ENCODE results near the gene TRIM40.

TRIM40 gene

DNA sequence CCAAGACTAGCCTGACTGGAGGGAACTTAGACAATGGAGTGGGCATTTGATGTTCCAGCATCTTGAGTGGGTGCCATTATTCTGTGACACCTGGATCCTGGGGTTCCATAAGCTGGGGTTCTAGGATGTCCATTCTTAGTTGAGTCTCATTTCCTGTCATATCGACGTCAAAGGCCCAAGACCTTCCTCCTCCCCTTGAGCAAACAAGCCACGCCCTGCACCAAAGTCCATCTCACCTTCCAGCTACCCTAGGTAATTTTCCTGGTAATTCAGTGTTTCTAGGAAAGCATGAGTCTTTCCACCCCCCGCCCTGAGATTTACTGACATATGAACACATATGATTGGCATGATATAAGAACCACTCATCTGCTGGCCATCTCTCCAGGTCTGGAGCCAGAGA, at the start of gene TRIM40:
Gene TRIM40, plus strand, starts transcription at position 384 of the 400 bp plus-strand sequence. CDS start 897 bp downstream, outside the sequence.
- no peak for DNase-seq

GRCh38 chr6:30087876-30088275, 48.1 kb upstream of the TRIM40 start:
- DNase-seq, result no peak

GRCh38 chr6:30091577-30092381, 44.2 kb upstream of the TRIM40 start:
- no peak for DNase-seq

- no peak for DNase-seq
Observed at GRCh38 chr6:30092852-30093543, 42.9 kb upstream of the TRIM40 start.

- DNase-seq, result no peak
Observed at GRCh38 chr6:30093951-30094661, 41.8 kb upstream of the TRIM40 start.

DNA sequence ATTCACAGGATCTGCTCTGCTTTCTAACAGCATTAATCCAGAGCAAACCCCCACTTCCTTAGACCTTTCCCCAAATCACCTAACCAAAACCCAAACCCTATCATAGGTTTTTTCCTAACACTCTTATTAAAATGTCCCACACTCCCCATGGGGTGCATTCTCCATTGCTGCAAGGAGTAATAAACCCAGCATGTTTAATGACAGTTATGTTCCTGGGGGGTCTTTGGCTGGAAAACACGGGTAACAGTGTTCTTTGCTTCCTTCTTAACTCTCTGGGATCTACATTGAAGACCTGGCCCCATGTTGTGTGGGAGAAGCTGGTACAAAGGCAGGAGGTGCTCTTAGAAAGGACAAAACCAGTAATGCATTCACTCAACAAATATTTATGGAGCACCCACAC, 39.1 kb upstream of the TRIM40 start:
- DNase-seq, result no peak

GRCh38 chr6:30097902-30098768, 37.8 kb upstream of the TRIM40 start:
- DNase-seq, result no peak

DNA sequence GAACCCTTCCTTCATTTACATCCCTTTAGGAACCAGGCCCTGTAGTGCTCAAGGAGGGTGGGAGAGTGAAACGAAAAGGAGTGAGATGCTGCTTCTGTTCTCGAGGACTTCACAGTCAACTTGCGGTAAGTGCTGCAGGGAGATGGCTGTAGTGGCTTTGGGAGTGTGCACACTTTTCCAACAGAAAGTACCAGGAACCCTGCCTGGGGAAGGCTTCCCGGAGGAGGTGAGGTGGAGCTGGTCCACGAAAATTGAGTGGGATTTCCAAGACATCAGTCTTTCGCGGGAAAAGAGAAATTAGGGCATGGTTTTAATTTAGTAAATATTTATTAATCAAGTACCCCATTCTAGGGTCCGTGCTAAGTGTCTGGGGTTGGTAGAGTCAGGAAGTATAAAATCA, 35.8 kb upstream of the TRIM40 start:
- DNase-seq, result no peak

DNA sequence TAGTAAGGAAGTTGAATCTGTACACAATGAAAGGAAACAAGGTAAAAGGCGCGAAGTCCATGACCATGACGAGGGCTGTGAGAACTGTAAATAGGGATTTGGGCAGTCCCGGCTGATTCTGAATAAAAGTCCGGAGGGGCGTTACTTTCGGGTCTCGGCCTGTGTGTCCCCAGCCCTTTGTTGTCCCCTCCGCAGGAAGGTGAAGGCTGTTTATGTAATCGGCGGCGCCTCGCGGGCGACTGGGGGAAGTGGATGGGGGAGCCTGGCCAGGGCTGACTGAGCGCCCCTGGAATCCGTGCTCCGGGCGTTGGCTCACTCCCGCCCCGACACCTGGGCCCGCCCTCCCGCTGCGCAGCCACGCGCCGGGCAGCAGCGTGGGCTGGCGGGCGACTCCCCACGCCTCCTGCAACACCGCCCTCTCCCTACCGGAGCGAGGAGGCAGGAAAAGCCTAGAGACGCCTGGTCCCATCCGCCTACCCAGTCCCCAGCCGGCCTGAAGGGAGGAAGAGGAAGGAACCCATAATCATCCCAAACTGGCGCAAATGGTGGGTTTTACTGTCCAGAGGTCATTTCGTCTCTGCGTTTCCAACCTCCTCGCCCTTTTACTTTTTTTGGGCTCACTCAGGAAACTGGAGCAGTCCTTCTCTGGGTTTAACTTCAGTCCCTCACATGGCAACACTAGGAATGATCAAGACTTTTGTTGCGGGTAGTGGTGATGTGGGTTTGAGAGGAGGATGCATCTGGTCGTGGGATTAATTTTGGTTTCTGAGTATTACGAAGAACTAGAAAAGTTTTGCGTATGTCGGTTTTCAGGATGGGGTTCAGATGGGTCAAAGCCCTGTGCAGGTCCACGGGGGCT, 35.1 kb upstream of the TRIM40 start:
- DNase-seq, result peak; percentile 22

DNA sequence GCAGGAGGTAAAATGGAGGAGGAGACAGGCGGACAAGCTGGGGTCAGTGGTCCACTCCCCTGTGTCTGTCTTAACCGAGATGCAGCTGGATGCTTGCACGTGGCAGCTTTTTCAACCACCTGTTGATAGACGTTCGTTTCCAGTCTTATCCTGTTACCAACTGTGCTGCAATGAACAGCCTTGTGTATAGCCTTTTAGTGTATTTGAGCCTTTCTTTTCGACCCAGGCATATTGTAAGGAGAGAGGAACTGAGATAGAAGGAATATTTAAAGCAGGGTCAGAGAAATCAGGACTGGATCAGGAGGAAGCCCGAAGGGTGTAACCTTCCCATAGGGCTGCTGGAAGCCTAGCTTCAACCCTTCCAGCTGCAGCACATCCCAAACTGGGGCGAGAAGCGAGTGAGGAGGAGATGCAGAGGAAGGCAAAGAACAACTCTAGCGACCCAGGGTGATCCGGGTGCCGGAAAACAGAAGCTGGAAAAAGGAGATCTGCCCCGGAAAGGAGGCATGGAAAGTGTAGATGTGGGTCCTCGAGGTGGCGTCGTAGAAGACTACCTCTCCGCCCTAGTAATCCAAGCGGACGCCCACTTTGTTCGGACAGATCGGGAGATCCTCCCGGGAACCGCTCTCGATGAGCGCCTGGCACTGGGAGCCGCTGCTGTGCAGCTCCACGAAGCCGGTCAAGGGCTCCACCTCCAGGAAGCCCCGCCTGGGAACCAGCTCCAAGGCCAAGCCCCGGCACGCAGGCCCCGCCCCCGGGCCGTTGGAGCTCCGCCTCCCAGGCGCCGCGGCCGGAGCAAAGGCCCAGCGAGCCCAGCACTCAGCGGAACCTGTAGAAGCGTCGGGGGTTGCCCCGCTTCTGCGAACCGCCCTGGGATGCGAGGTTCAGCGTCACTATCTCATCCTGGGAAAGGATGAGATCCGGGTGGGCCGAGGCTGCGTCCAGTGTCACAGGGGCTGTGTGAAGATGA, 34.2 kb upstream of the TRIM40 start:
- DNase-seq, result peak; percentile 68

DNA sequence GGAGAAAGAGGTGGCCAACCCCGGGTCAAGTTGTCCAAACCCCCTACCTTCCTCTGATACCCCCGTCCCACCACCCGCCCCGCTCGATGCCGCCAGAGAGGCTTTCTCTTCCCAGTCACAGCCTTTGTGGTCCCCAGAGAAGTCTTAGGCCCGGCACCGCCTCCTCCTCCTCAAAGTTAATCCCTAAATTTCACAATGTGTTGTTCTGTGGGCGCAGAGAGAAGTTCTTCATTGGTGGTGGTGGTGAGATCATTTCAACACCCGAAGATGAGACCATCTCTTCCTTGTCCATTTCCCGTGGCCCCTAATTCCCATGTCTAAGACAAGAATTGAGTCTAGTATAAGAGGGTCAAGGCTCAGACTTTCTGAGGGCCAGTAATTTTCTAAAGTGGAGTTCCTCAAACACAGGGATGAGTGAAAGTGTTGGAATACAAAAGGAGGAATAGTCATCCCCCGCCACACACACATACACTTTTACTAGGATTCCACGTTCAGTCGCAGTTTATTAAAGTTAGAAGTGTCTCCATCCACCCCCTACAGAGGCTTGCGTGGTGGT, 33.4 kb upstream of the TRIM40 start:
- no peak for DNase-seq

- DNase-seq, result peak; percentile 83
Observed at GRCh38 chr6:30102970-30103871, 32.7 kb upstream of the TRIM40 start.

DNA sequence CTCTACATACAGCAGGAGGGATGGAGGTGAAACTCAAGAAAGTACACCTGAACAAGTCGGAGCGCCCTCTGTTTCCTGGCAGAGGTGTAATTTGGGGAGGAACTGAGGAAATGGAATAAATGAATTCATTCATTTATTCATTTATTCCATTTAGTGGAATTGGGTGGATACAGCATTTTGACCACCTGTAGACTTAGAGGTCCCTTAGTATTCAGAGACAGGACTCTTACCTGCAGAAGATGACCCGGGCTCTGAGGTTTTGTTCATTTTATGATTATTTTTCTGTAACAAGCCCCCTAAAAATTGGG, 32.1 kb upstream of the TRIM40 start:
- DNase-seq, result no peak

GRCh38 chr6:30104661-30105060, 31.3 kb upstream of the TRIM40 start:
- no peak for DNase-seq

DNA sequence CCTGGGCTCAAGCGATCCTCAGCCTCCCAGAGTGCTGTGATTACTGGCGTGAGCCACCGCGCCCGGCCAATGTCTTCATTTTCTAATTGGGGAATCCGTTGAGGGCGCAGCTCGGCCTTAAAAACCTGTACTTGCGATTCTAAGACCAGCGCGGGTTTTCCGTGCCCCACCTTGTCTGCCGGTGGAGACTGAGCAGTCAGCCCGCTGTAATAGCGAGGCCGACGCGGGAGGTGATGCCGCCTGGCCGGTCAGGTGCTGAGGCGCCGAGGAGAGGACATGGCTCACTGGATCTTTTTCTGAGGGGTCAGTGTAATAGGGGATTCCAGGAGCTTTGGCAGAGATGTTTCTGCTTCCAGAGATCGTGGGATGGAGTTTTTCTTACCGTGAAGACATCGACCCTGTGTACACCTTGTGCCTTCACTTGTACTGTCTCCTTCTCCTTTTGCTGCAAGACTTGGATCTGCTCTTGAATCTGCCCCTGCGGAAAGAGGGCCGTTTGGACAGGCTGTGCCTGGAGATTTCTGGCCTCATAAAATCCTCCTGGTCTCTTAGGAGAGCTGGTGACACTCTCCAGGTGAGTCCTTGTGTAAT, 24.6 kb upstream of the TRIM40 start:
- no peak for DNase-seq

DNA sequence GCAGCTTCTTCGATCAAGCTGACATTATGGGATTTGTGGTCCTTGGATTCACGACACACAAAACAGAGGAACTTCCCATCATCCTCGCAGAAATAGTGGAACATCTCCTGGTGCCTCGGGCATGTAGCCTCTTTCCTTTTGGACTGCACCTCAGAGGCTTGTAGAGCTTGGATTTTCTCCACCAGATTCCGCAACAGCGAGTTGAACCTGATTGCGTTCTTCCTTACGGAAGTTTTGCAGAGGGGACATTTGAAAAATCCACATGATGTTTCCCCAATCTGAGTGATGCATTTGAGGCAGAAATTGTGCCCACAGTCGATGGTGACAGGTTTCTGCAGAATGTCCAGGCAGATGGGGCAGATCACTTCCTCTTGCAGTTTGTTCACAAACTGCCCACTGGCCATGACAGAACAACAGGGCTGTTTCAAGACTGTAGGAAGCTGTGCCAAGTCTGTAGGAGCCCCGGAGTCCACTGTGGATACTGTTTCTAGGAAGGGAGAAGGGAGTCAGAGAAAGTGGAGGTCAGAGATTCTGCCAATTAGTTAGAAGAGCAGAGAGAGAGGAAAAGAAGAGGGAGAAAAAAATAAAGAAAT, 23.4 kb upstream of the TRIM40 start:
- no peak for DNase-seq

DNA sequence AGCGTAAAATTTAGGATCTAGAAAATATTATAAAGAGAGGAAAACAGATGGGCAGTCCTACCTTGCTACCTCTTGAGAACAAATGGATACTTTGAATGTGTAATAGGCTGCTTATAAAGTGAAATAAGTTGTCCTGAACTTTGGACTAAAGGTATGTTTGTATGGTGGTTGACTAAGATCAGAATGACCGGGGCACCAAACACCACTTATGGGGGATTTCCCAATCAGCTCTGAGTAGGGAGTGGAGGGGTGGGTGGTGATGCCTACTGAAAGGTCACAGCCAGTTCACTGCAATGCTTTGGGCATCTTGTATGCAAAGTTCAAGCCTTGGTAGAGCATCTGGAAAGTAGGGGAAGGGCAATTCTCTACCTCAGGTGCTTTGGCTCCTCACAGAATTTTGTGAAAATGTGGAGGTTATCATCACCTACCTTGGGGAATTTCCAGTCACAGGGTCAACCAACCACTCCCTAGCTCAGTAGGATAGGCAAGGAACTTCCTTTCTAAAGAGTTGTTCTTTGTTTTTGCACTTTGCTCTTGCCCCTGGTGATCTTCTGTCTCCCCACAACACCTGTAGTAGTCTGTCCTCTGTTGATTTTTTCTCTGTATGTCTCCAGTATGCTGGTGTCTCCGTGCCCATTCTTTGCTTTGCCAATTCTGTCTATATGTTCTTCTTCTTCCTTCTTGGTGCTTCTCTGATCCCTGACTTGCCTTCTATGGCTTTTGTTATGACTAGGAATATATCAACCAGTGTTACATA, 22.8 kb upstream of the TRIM40 start, which contains the start of gene TRIM31:
Gene TRIM31, minus strand, starts transcription at position 88 of the 757 bp plus-strand sequence. CDS start 285 bp downstream, outside the sequence.
- DNase-seq, result no peak
